ENCODE data around the gene SPHKAP.
"Not testable (repeated sequence)": the region's sequence is repeated elsewhere in the genome, so short reads cannot be mapped to it uniquely, and the experiment has no call there.

The SPHKAP gene

GRCh38 chr2:228181098-228182019, at the start of gene SPHKAP:
Gene SPHKAP, minus strand, starts transcription at chr2:228181687. Its CDS starts 89 bp downstream, at chr2:228181598.
- no peak for DNase-seq

- DNase-seq: no peak
These were observed 46.0 kb upstream of the SPHKAP start for GRCh38 chr2:228227466-228227865.

DNA sequence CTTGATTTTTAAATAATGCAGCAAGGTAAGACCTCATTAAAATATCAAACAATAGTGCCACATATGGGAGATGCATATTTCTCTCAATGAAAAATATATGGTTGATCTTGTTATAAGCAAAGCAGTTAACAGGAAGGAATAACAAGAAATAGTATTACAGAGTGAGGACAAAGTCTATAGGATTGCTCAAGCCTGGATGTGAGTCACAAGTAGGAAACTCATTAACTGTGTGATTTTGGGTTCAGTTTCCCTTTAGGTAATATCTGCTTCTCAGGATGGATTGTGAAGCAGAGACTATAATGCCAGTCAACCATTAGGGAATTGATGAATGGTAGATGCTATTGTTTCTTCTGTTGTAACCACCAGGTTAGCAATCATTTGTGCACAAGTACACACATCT, 42.9 kb upstream of the SPHKAP start:
- no peak for DNase-seq

GRCh38 chr2:228218593-228218992, 37.1 kb upstream of the SPHKAP start:
- not testable (repeated sequence) for DNase-seq

GRCh38 chr2:228197504-228197903, 16.0 kb upstream of the SPHKAP start:
- DNase-seq: no peak

- no peak for DNase-seq
These were observed 1.0 kb downstream of the SPHKAP start for GRCh38 chr2:228180181-228181097.

DNA sequence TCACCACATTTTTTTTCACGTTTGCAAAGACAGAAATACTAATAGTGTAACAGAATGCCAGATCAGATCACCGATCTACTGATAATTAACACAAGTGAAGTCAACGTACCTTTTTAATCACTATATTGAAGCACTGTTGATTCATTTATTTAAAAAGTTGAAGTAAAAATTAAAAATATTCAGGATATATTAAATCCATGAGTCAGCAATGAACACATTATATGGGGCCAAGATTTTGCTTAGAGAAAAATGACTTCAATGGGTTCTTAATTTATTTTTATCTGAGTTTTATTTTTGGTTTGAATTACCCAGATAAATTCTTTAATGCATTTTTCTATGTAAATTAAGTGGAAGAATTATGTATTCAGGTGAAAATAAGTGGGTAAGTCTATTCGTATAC, 14.2 kb downstream of the SPHKAP start:
- DNase-seq: no peak

GRCh38 chr2:228164718-228165117, 16.8 kb downstream of the SPHKAP start:
- no peak for DNase-seq

GRCh38 chr2:228157841-228158240, 23.6 kb downstream of the SPHKAP start:
- DNase-seq: no peak

DNA sequence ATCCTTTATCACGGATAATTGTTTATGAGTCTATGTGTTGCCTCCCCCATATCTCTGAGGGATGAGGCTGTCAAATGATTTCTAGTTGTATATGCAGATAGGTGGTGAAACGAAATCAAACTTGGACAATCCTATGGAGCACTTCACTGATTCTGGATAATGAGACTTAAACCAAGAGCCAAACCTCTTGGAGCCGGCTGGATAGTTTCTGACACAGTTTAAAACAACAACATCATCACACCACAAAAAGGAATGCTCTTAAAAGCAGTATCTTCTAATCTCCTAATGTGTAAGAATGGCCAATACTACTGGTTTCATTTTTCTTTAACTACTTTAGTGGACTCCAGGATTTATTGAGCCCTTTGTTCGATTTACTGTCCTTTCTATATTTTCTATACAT, 36.5 kb downstream of the SPHKAP start:
- no peak for DNase-seq

- DNase-seq: no peak
These were observed 40.5 kb downstream of the SPHKAP start for GRCh38 chr2:228140934-228141528.

- no peak for DNase-seq
These were observed 45.5 kb downstream of the SPHKAP start for GRCh38 chr2:228136027-228136426.

DNA sequence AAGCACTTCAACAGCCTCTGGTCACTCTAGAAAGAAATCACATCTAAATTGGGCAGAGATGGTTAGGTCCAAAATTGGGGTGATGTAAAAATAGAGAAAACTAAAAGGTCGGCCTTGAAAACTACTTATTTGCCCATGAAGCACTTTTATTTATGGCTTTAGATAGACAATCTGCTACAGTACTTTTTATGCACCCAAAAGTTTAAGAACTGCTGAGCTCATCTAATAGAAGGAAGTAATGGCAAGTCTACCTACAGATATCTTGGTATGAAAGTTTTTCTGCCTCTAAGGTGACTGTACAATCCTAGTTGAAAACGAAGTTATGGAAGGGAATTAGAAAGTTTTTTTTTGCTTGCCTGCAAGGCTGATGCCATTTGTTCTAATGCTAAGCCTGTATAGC, 46.2 kb downstream of the SPHKAP start:
- no peak for DNase-seq

DNA sequence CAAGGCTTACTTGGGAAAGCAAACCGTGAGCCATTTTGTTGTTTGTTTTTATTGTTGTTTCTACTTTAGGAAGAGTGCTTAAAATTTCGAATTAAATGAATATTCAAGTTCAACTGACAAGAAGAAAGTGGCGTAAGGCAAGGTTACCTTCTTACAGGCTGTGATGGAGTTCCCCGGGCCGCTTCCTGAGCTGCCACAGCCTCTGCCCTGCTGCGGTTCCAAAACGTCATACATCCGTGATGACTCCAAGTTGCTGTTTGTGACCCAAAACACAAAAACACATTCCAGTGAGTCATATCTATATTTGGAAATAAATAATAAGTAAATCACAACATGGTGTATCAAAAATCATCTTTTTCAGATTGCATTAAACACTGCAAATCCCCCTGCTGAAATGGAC, 49.7 kb downstream of the SPHKAP start:
- DNase-seq: no peak

DNA sequence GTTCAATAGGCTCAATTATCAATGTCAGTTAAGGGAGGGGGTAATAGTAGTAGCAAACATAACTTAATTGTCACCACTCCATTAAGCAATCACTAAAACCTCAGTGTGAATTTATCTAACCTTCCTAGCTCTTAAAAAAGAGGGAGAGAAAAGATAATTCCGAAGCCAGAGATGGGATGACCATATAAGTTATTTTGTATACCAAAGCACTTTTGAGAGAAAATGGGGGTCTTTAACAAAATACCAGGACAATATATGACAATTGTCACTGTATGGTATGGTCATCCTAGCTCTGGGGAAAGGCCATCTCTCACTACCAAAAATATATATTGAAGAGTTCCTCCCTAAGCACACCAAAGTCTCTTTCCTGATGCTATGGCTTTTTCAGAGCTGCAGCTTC, 55.1 kb downstream of the SPHKAP start:
- DNase-seq: no peak

DNA sequence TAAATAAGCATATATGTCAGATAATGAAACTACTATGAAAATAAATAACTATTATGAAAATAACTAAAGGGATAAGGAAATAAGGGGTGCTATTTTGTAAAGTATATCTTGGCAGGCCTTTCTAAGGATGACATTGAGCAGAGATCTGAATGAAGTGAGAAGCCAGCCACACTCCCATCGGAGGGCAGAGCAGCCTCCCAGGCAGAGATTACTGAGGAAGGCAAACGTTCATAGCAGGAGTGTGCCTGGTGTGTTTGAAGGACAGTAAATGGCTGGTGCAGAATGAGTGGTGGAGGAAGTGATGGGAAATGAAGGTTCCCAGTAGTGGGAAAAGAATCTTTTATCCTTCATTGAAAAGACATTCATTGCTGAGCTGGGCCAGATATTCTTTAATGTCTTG, 62.5 kb downstream of the SPHKAP start:
- no peak for DNase-seq

DNA sequence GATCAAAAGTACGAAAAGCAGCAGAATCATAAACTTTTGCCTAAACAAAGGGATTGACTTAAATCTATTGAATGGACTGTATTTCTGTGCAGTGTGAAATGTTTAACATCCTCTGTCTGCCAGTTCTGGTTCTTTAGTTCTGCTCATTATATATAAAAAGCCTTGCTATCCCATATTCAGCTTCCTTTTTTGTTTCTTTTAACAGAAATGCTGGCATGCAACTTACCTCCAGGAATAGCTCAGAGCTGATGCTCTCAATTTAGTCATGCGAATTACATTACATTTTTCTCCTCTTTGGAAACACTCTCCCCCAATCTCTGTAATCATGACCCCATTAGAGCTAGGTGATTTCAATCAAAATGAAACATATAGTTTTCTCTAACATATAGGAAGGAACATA, 73.6 kb downstream of the SPHKAP start:
- no peak for DNase-seq

DNA sequence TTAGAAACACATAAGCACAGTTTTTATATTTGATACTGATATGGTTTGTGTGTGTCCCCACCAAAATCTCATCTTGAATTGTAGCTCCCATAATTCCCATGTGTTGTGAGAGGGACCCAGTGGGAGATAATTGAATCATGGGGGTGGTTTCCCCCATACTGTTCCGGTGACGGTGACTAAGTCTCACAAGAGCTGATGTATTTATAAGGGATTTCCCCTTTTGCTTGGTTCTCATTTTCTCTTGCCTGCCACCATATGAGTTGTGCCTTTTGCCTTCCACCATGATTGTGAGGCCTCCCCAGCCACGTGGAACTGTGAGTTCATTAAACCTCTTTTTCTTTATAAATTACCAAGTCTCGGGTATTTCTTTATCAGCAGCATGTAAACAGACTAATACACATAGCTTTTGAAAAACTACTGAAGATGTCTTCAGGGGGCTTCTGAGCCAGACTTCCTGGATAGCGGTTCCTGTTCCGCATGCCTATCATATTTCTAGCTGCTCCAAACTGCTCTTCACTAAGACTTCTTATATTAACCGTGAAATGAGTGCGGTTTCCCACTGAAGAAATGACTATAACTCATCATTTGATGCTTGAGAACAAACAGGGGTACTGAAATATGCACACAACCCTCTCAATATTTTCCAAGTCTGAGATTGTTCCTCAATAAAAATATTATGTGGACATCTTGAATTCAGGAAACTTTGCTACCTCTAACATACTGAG, 75.8 kb downstream of the SPHKAP start:
- DNase-seq: no peak

DNA sequence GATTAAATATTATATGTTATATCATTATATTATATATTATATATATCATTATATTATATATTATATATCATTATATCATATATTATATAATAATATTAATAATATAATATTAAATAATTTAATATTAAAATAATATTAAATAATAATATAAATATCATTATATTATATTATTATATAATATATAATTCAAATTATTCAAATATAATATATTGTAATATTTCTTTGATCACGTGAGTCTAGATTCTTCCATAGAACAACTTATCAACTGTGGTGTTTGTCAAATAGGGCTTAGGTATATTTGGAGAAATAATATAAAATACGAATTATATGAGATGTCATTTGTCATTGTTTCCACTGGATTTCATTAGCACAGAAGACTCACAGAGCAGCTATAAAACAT, 77.3 kb downstream of the SPHKAP start:
- DNase-seq: no peak

- no peak for DNase-seq
These were observed 78.1 kb downstream of the SPHKAP start for GRCh38 chr2:228103379-228103778.

DNA sequence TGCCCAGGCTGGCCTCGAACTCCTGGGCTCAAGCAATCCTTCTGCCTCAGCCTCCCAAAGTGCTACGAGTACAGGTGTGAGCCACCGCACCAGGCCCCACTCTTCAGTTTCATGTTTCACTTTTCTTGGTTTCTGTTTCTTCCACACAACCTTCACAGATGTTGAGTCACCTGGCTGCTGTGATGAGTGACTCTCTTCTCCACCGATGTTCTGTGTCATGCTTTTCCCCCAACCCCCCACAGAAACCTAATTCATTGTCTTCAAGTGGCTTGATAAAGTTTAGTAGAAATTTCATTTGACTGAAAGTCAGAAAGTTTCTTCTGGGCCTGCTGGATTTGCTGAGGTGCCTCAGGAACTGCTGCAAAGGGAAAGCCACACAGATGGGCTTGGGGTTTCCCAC, 78.5 kb downstream of the SPHKAP start:
- DNase-seq: no peak

- no peak for DNase-seq
These were observed 87.0 kb downstream of the SPHKAP start for GRCh38 chr2:228094377-228094921.
